K562 (cell line): ENCODE data around the gene KASH5. TPM values are rescaled to one million over a fixed set of nuclear protein-coding genes. Genes with fewer than 3 reads are reported as not detected.

ENCODE experiments used
- AFF1 ChIP-seq, 2 experiments: fragments of 450-650 bp; IDR thresholded peaks; 2 replicates each; pipeline ENCODE4 v1.6.1; 2018; ENCODE audit warnings: mild to moderate bottlenecking in 2 of 2, low read depth in 1 of 2; ENCODE audit not compliant: partially characterized antibody in 2 of 2
- BRCA1 ChIP-seq, 2 experiments: fragments of 450-650 bp in 1 of 2; sonication (generic) in 1 of 2; formaldehyde crosslinking in 1 of 2; IDR thresholded peaks; 2 replicates each; pipeline versions ENCODE4 v1.5.0 to v1.6.1; 2017 to 2020; ENCODE audit warnings: mild to moderate bottlenecking in 1 of 2, missing genetic modification reagents in 1 of 2
- CREB3L1 ChIP-seq: fragments of 450-650 bp; IDR thresholded peaks from 2 replicates; pipeline ENCODE4 v1.6.1; 2014; ENCODE audit warnings: low read depth, mild to moderate bottlenecking, moderate library complexity, borderline replicate concordance
- HNRNPLL ChIP-seq: fragments of 200-400 bp; formaldehyde crosslinking; IDR thresholded peaks from 2 replicates; pipeline ENCODE4 v1.6.1; 2017; ENCODE audit warnings: low read length, low read depth, mild to moderate bottlenecking; ENCODE audit not compliant: poor library complexity, severe bottlenecking
- NFIX ChIP-seq: fragments of 250-450 bp; sonication (Bioruptor Pico); IDR thresholded peaks from 2 replicates; pipeline ENCODE4 v1.4.0; 2020; ENCODE audit warnings: low read depth, mild to moderate bottlenecking, moderate library complexity
- NR2F6 ChIP-seq: fragments of 450-650 bp; formaldehyde crosslinking; IDR thresholded peaks from 2 replicates; pipeline ENCODE4 v1.4.0; 2020; ENCODE audit warnings: mild to moderate bottlenecking
- RAD51 ChIP-seq: fragments of 450-650 bp; IDR thresholded peaks from 2 replicates; pipeline ENCODE4 v1.7.1; 2016; ENCODE audit warnings: low read depth, mild to moderate bottlenecking, borderline replicate concordance
- RFX5 ChIP-seq: IDR thresholded peaks from 2 replicates; pipeline ENCODE4 v1.6.1; 2011; ENCODE audit warnings: low read depth, mild to moderate bottlenecking, improper control_type of control experiment, low read length
- ZBTB9 ChIP-seq: fragments of 450-650 bp; formaldehyde crosslinking; IDR thresholded peaks from 2 replicates; pipeline ENCODE4 v1.4.0; 2020; ENCODE audit warnings: mild to moderate bottlenecking, moderate library complexity
- ZNF280B ChIP-seq: fragments of 250-450 bp; sonication (Bioruptor Pico); IDR thresholded peaks from 2 replicates; pipeline ENCODE4 v1.5.1; 2021; ENCODE audit warnings: mild to moderate bottlenecking
- ZNF398 ChIP-seq: fragments of 250-450 bp; sonication (Bioruptor Pico); IDR thresholded peaks from 2 replicates; pipeline ENCODE4 v1.8.0; 2021; ENCODE audit warnings: moderate library complexity, mild to moderate bottlenecking, inconsistent platforms
- polyA plus RNA-seq, 8 experiments: library from polyadenylated mRNA; depleted of rRNA in 4 of 8; stranded (reverse) in 5 of 8; unstranded in 3 of 8; fragments of >200 nt; fragmentation: Nextera tagmentation in 2 of 8; fragmentation: Illumina TruSeq in 1 of 8; extraction: Ambion mirVana in 2 of 8; extraction: Trizol in 1 of 8; gene quantifications; 2 replicates each; pipeline versions ENCODE4 v1.2.1 to v1.2.3, GENCODE V29; 2011 to 2014; ENCODE audit warnings: inconsistent platforms in 1 of 8, missing spikeins in 1 of 8
- total RNA-seq, 7 experiments: library from RNA; depleted of rRNA in 6 of 7; stranded (reverse); fragments of >200 nt in 6 of 7; fragmentation: Illumina TruSeq in 2 of 7; extraction: Trizol in 2 of 7; gene quantifications; 2 replicates each; pipeline versions ENCODE4 v1.2.1 to v1.2.3, GENCODE V29; 2011 to 2021; ENCODE audit warnings: low replicate concordance in 1 of 7

Gene KASH5
- total and polyA plus RNA-seq, 9 of the 15 experiments (the other 6 are each of a cell fraction or from before 2014, with no cell fraction given) = 0.07 to 0.84 (median 0.34) TPM; not detected in 1

- TF ChIP-seq ZNF280B (CRISPR knock-in tag) = no peak
- no peak for TF ChIP-seq ZNF398 (CRISPR knock-in tag)
- TF ChIP-seq NFIX (CRISPR knock-in tag) = no peak
- peak; percentile 95 for TF ChIP-seq HNRNPLL
- TF ChIP-seq RFX5 = peak; percentile 7; the same call in 1 of the 2 replicates
- TF ChIP-seq RAD51 = no peak; the same call in 1 of the 2 replicates
- peak; percentile 75; the same call in 1 of the 2 replicates for TF ChIP-seq CREB3L1
- no peak for TF ChIP-seq BRCA1 (IDR thresholded peaks at IDR 0.05)
- TF ChIP-seq BRCA1 (CRISPR knock-in tag; IDR thresholded peaks at IDR 0.05) = no peak
- TF ChIP-seq NR2F6 (CRISPR knock-in tag) = no peak
- TF ChIP-seq AFF1 (IDR thresholded peaks at IDR 0.05; ENCODE audit: low read depth in 1 of 2, partially characterized antibody in 2 of 2) = no peak
- no peak for TF ChIP-seq ZBTB9 (CRISPR knock-in tag)
Measured at GRCh38 chr19:49363268-49364082, 24.6 kb upstream of the KASH5 start, which contains the start of gene DKKL1 (continued).
